CD4-positive, alpha-beta T cell treated with Interleukin-2 at 100 ng/mL for 4 hours (primary cell): ENCODE results near the gene MTFR1L.

Experiments
- DNase-seq: peaks from one replicate; pipeline ENCODE4 v3.0.0-alpha.2; 2020; ENCODE audit warnings: low spot score

The MTFR1L gene

GRCh38 chr1:25863486-25864262 is 43.9 kb downstream of the MTFR1L start:
- DNase-seq = no peak

DNA sequence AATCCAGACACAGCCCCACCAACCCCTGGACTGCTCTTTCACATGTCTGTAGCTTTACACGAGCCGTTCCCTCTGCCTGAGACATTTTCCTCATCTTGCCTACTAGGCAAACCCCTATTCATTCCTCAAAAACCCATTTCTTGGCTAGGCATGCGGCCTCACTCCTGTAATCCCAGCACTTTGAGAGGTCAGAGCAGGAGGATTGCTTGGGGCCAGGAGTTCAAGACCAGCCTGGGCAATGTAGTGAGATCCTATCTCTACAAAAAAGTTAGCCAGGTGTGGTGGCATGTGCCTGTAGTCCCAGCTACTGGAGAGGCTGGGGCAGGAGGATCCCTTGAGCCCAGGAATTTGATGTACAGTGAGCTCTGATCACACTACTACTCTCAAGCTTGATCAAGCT is 44.7 kb downstream of the MTFR1L start:
- DNase-seq = no peak

DNA sequence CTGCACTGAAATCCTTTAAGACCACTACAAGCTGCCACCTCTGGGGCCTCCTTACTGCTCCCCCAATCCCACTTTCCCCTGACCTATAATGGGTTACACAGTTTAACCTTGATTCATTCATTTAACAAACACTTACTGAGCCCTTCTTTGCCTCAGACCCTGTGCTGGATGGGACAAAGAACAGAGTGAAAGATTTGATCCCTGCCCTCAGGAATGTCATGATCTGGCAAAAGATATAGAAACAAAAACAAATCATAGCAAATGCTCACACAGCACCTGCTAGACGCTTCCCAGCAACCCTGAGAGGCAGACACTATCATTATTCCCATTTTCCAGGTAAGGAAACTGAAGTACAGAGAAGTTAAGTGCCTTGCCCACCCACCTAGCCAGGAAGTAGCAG is 46.5 kb downstream of the MTFR1L start:
- no peak for DNase-seq

GRCh38 chr1:25867210-25867991 is 47.6 kb downstream of the MTFR1L start:
- no peak for DNase-seq

- no peak for DNase-seq
Observed at GRCh38 chr1:25869909-25870606, 50.3 kb downstream of the MTFR1L start.

DNA sequence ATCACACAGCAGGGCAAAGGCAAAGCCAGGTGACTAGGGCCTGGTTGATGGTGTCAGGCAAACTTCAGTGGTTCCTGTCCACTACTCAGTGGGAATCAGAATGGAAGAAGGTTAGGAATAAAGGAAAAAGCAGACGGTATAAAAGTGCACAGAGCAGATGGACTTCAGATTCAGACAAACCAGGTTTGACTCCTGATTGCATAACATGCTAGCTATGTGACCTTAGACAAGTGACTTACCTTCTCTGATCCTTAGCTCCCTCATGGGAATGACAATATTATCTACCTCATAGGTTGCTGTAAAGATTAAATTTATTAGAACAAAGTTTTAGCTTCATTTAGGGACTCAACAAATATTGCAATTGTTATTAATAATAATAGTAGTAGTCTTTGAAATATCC is 50.9 kb downstream of the MTFR1L start:
- no peak for DNase-seq

- no peak for DNase-seq
Observed at GRCh38 chr1:25871086-25871703, 51.4 kb downstream of the MTFR1L start.

DNA sequence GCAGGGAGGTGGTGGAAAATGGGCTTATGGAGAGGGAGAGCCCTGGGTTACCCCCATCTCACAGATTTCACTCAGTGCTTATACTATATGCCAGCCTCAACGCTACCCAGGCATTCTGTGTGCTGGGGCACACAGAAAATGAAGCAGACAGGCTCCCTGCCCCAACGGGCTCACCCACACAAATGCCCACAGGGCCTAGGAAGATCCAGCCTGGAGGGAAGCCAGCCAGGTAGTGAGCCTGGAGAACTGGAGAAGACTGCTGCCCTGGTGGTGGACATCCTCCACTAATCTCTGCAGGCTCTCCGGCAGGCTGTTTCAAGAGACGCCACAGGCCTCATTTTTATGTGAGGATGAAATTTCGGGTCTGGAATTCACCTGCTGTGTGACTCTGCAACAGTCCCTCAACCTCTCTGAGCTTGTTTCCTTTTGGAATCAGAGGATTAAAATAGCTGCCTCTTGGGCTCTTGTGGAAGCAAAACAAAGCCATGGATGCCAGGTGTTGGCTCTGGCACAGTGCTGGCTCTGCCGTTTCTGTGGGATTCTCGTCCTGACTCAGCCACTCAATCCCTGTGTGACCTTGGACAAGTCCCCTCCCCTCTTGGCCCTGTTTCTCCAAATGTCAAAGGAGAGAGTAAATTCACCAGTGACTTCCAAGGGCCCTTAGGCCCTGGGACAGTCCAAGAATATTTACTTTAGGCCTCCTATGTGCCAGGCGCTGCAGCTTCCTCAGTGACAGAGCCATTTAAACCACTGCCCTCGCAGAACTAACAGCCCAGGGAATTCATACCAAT is 52.1 kb downstream of the MTFR1L start:
- no peak for DNase-seq

- DNase-seq = no peak
Observed at GRCh38 chr1:25872713-25873112, 53.0 kb downstream of the MTFR1L start.

GRCh38 chr1:25873120-25873519 is 53.4 kb downstream of the MTFR1L start:
- DNase-seq = no peak

DNA sequence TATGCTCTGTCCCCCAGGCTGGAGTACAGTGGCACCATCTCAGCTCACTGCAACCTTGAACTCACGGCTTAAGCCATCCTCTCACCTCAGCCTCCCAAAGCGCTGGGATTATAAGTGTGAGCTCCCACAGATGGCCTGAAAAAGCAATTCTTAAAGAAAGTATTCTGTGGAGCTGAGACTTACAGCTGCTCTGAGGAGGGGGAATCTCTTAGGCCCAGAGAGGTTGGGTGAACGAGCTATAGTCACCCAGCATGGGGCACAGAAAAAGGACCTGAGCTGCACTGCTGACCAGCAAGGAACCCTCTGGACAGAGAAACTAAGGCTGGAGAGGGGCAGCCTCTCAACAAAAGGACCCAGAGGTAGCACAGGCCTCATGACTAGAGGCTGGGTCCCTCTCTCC is 54.5 kb downstream of the MTFR1L start:
- no peak for DNase-seq

DNA sequence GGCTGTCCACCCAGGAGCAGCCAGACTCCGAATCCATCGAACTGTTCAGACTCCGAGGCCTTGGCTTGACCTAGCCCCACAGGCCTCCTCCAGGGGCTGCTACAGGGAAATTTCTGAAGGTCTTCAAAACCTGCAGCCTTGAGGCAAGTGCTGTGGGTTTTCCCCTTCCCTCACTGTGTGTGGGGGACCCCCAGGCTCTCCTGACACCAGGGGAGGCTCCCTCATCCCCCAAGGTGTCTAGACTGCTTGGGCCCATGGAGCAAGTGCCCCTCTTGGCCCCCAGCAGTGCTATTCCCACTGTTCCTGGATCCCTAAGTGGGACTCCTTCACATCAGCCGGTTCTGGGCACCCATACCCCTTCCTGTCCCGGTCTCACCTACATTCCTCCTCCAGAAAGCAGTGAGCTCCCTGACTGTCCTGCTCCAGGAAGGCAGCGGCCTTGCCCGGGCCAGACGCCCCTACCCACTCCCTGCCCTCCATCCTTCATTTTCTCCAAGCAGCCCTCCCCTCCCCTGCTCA is 54.9 kb downstream of the MTFR1L start:
- no peak for DNase-seq

DNA sequence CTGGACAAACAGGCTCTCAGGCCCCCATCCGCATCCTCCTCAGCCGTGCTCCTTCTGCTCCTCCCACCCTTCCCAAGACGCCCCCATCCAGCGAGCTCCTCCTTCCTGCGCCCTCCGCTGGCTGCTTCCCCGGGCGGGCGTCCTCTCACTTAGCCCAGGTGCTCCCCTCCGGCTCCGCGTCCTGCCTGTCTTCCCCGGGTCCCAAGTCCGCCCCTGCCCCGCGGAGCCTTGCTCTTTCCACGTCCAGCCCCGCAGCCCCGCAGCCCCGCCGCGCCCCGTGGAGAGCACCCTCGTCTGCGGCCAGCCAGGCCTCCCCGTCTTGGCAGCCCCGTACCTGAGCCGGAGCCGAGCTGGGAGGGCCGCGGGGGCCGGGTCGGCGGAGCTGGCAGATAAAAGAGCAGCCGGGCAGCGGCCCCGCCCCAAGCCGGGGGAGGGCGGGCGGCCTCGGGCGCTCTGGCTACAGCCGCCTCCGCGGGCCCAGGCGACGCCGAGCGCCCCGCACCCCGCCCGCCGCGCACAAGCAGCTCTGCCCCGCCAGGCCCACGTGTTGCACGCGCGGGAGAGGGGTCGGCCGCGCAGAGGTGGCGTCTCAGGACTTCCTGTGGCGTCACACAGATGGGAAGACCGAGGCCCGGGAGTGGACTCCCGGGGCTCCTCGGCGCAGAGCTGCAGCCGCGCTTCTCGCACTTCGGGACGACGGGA is 55.6 kb downstream of the MTFR1L start, which contains the start of gene PAQR7:
PAQR7 (minus strand) TSS at position 555 of the 702 bp plus-strand sequence. CDS start 11,869 bp downstream, outside the sequence.
- peak; percentile 46 for DNase-seq

- DNase-seq = peak; percentile 13
Observed at GRCh38 chr1:25875856-25876692, 56.3 kb downstream of the MTFR1L start.

- no peak for DNase-seq
Observed at GRCh38 chr1:25876693-25877077, 56.9 kb downstream of the MTFR1L start.

DNA sequence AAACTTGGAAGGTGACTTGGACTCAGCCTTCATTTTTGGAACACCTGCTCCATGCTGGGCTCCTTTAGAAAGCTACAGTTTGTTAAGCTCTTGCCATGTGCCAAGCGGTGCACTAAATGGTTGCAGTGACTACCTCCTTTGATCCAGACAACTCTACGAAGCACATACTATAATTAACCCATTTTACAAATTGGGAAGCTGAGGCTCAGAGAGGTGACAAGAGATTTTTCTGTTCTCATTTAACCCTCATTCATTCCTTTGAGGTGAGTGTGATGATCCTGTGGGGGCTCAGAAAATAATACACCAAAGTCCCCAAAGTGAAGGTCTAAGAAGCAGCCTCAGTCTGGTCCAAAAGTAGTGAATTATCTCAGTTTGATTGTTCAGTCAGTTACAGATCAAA is 57.4 kb downstream of the MTFR1L start:
- DNase-seq = no peak

DNA sequence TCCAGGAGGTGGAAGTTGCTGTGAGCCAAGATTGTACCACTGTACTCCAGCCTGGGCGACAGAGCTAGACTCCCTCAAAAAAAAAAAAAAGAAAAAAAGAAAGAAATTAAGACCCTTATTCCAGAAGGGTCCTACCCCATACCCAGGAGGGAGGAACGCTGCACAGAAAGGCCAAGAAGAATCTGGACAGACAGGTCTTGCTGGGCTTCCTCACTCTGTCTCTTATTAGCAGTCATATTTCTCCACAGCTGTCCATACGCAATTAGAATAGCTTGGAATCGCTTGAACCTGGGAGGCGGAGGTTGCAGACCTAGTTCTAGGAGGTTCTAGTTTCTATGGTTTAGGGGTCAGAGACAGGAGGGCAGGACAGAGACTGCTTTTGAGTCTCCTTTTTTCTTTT is 58.9 kb downstream of the MTFR1L start:
- no peak for DNase-seq

GRCh38 chr1:25879675-25880074 is 59.9 kb downstream of the MTFR1L start:
- DNase-seq = no peak

DNA sequence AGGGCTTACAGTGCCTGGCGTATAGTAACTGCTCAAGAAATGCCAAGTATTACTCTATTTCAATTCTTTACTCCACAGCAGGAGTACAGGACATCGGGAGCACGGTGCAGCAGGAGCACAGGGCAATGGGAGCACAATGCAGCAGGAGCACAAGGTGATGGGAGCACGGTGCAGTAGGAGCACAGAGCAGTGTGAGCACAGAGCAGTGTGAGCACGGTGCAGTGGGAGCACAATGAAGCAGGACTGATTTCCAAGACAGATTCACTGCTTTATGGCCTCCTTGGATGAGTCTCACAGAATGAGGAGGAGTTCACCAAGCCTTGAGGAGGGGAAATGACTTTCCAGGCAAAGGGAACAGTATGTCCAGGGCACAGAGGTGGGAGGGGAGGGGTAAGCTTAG is 60.8 kb downstream of the MTFR1L start:
- no peak for DNase-seq

DNA sequence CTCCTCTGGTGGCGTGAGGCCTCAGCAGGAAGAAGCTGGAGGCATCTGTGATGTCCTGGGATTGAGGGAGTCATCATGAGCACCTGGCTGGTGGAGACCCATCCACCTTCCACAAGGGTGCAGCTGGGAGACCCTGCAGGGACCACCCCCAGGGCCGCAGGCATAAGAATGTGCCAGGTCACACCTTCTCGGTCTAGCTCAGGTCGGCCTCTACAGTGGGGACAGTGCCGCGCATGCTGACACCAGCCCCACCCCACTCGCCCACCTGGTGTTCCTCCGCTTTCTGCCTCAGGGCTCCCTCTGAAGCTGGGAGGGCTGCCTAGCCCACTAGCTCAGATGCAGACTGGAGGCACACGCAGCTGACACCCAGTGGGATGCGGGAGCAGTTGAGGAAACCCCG is 61.5 kb downstream of the MTFR1L start:
- no peak for DNase-seq
